HT1080 (cell line): ENCODE results near the gene SLC7A10. TPM values are rescaled to one million over a fixed set of nuclear protein-coding genes. Genes with fewer than 3 reads are reported as not detected.
A peak's percentile ranks its signal among the peaks of the same experiment; 100 is the strongest.

ENCODE experiments used
- DNase-seq: peaks from one replicate; pipeline ENCODE4 v3.0.0-alpha.2; 2015; ENCODE audit warnings: low read depth
- polyA plus RNA-seq, 2 experiments: library from polyadenylated mRNA; depleted of rRNA; stranded (reverse); fragments of >200 nt; gene quantifications; 2 replicates each; pipeline ENCODE4 v1.2.3, GENCODE V29; 2015
- total RNA-seq: library from RNA; depleted of rRNA; stranded (reverse); fragments of >200 nt; shearing (Covaris generic); gene quantifications from 2 replicates; pipeline ENCODE4 v1.2.3, GENCODE V29; 2014; rRNA removed

Gene SLC7A10
- total RNA-seq = not detected in 2 replicates
- polyA plus RNA-seq (2015; cell fraction: cytosol; rRNA removed) = 0.14 TPM in 1 of 2 replicates, not detected in the other
- polyA plus RNA-seq (2015; cell fraction: nucleus; rRNA removed) = not detected in 2 replicates

DNA sequence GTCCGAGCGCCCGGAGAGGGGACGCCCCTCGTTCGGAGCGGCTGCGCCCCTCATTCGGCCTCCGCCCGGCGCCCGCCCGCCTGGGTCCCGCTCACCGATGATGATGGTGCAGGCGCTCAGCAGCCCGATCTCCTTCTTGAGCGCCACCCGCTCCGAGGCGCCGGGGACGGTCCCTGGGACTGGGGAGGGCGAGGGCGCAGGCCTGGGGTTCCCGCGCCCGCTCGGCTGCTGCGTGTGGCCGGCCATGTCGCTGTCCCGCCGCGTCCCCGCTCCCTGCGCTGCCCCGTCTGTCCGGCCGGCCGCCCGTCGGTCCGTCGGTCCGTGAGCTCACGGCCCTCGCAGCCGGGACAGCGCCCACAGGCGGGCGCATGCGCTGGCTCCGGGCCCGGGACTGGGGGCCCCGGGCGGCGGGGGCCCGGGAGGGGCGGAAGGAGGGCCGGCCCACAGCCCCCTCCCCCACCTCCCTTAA, at the start of gene SLC7A10:
Gene SLC7A10, minus strand, starts transcription at position 393 of the 469 bp plus-strand sequence. Its CDS starts 147 bp downstream, at position 246.
- DNase-seq = no peak

GRCh38 chr19:33274663-33275558, 49.3 kb upstream of the SLC7A10 start:
- DNase-seq = no peak

DNA sequence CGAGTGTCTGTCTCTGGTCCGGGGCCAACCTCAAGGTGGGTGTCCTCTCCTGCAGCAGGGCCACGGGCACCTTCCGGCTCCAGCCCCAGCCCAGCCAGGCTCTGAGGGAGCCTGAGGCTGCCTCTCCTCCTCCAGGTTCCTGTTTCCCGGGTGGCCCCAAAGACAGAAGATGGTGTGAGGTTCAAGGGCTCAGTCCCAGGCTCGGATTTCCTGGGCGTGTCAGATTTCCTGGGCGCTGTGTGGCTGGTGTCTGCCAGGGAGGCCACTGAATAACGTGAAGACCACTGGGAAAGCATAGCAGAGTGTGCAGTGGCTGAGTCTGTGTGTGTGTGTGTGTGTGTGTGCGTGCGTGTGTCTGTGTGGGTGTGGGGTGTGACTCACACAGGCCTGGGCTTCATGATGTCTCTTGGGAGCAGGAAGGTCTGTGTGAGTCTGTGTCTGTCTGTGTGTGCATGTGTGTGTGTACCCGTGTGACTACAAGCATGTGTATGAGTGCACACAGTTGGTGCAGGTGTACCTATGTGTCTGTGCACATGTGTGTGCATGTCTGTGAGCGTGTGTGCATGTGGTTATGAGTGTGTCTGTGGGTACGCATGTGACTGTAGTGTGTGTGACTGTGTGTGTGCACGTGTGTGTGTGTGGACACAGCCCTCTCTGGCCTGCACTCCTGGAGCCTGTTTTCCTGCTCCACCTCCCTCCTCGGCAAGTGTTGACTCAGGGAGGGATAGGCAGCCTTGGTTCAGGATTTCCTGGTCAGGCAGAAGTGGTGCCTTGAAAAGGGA, 48.4 kb upstream of the SLC7A10 start:
- DNase-seq = peak; percentile 57

DNA sequence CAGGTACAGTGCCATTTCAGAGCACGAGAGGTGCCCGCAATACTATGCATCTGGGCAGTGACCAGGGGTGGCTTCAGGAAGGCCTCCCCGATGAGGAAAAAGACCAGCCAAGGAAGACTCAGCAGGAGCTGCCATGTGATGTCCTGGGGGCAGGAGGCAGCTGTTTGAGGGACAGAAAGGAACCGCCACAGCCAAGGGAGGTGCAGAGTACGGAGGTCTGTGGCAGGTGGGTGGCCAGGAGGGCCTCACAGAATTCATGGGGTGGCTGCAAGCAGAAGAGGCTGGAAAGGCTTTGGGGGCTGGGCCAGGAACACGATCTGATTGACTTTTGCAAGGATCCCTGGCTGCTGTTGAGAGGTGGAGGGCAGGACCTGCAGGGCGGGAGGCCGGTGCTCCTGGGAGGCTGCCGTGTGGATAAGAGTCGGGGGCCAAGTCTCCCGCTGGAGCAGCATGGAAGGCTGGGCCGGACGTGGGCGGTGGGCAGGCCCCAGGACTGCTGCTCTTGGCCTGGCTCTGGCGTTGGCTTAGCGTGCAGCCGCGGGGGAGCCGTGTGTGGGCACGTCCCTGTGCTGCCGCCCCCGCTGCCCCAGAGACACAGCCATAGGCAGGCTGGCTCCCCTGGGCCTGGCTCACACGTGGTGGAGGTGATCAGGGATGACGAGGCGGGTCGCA, 47.6 kb upstream of the SLC7A10 start:
- no peak for DNase-seq

- DNase-seq = no peak
These were observed 45.8 kb upstream of the SLC7A10 start for GRCh38 chr19:33271246-33272021.

GRCh38 chr19:33270769-33271168, 45.1 kb upstream of the SLC7A10 start:
- DNase-seq = no peak

DNA sequence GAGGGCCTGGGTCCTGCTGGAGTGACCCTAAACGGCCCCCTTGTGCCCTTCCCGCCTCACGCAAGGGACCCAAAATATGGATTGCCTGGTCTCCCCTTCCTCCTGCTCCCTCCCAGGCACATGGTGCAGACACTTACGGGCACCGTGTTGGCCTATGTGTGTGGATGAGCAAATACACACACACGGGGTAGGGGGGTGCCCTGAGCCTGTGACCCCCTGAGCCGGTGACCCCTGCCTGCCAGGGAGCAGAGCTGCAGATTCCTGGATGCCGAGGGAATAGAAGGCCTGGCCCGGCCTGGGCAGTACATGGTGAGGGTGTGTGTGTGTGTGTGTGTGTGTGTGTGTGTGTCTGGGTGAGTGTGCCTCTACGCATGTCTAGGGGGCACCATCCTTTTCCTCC, 43.4 kb upstream of the SLC7A10 start:
- DNase-seq = no peak

GRCh38 chr19:33268162-33268991, 42.7 kb upstream of the SLC7A10 start:
- no peak for DNase-seq

DNA sequence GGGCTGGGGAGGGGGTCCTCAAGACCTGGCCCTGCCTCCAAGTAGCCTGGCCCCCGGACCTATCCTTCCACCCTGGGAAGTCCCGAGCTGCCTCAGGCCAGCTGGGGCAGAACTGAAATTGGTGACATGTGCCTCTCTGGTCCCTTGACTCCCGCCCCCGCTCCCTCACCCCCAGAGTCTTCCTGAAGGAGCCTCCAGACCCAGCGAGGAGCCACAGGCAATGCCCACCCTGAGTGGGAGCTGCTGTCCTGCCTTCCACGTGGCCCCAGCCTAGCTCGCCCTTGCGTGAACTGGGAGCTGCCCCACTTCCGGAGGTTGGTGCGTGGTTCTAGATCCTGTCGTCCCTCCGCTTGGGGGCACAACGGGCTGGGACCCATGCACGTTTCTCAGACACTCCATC, 42.1 kb upstream of the SLC7A10 start:
- no peak for DNase-seq

- DNase-seq = no peak
These were observed 41.4 kb upstream of the SLC7A10 start for GRCh38 chr19:33266974-33267484.

GRCh38 chr19:33264881-33265445, 39.3 kb upstream of the SLC7A10 start:
- DNase-seq = no peak

DNA sequence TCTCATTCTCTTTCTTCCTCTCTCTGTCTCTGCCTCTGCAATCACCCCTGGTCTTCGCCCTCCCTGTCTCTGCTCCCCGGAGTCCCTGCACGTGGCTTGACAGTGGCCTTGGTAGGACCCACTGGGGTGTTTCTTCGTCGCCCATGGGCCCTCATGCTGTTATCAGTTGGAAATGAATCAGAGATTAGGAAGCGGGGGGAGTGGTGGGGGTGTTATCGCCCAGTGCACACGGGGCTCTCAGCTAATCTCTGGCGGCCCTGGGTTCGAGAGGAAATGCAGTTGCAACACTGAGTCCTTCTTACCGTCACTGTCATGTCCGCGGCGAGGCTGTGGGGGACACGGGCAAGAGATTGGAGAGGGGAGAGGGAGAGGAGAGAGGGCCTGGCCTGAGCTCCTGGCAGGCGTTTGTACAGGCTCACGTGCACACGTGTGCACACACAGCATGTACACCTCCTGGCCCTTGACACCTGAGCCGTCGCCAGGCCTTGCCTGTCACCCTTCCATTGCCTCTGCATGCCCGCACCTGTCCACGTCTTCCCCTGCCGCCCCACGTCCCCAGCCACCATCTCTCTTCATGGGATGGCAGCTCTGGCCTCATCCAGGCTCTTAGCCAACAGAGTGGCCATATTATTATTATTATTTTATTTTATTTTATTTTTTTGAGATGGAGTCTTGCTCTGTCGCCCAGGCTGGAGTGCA, 37.8 kb upstream of the SLC7A10 start:
- no peak for DNase-seq

DNA sequence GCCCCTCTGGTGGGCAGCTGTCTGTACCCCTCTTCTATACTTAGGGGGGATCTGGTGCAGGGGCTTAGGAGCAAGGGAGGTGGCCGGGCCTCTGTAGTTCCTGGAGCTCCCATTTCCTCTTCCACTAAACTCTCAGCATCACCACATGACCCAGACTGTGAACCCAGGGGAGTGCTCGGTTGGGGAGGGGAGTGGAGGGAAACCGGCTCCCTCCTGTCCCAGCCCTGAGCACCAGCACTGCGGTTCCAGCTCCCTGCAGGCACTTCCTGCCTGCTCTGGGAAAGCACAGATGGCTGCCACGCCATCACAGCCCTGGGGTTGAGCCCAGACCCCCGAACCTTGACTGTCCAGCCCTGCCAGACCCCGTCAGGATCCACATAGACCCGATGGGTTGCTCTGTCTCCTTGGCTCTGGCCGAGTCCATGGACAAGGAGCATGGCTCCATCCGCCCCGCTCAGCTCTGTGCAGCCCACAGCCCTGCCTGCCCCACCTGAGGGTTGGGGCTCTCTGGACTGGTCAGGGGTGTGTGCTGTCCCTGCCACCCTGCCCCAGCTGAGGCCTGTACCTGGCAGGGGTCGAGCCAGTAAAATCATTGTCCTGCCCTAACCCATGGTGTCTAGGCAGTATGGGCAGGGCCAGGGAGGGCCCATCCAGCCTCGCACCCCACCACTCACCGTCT, 36.0 kb upstream of the SLC7A10 start:
- peak; percentile 14 for DNase-seq

DNA sequence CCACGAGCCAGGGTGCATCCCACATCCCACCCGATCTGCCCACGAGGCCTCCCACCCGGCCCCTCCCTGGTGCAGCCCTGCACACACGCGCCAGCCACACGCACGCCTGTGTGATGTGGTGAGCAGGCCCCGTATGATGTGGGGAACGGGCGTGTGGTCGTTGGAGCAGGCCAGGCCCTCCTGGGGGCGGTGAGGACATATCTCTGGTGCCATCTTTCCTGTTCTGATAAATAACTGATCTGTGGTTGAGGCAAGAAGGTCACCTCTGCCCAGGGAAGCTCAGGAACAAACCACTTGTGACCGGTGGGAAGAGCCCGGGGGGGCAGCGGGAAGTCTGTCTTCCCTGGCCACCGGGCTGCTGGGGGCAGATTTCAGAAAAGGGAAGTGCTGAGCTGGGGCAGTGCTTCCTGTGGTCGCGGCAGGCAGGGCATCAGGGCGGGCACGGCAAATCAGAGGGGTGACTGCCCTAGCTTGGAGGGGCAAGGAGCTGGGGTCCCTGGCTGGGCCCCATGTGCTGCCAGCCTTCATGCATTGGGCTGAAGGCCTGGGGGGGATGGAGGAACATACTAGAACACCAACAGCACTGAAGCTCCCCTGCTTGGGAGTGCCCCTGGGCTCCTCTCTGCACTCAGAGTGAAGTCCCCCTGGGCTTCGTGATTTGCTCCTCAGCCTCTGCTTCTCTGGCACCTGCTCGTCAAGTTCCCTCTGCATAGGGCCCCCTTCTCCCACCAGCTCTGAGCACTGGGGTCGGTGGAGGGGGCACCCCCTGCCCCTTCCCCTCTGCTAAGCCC, 35.2 kb upstream of the SLC7A10 start:
- no peak for DNase-seq

GRCh38 chr19:33259539-33259938, 33.9 kb upstream of the SLC7A10 start:
- DNase-seq = peak; percentile 75

- no peak for DNase-seq
These were observed 32.2 kb upstream of the SLC7A10 start for GRCh38 chr19:33257828-33258227.

GRCh38 chr19:33256261-33256660, 30.6 kb upstream of the SLC7A10 start:
- no peak for DNase-seq
